GM18511 (cell line): ENCODE results near the gene RAPGEF5.

Experiments used
- ATAC-seq: cut with Tn5 transposase; IDR thresholded peaks from one replicate; pipeline ENCODE4 v1.9.1; 2021; ENCODE audit warnings: mild to moderate bottlenecking, moderate library complexity; ENCODE audit not compliant: unreplicated experiment

RAPGEF5 gene

DNA sequence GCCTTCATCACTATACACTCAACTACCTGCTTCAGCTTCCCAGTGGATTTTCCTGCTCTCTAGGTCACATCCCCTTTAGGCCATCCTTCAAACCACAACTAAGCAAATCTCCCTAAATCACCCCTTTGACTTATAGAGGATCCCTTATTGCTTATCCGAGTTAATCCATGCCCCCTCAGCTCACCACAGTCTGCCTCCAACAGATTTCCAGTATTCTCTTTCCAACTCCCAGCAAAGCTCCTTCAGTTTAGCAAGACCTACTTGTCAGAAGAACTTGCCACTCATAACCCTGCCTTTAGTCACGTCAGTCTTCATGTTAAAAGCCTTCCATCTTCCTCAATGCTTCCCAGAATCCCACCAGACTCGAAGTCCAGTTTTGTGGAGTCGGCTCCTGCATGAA is 38.6 kb downstream of the RAPGEF5 start:
- no peak for ATAC-seq

DNA sequence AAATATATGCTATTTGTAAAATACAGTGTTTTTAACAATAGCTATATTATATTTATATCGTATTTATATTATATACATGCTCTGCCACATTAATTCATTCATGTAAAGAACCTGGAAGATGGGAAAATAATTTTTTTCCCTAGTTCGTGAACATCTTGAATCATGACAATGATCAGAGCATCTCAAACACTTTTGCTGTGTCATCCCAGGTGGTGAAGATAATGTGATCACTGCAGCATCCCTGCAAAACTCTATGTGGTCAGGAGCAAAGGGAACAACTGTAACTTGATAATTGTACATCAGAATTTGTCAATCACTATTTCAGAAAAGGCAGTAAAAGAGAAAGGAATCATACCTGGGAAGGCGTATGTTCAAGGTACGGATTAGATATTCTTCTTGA is 39.3 kb downstream of the RAPGEF5 start:
- no peak for ATAC-seq

DNA sequence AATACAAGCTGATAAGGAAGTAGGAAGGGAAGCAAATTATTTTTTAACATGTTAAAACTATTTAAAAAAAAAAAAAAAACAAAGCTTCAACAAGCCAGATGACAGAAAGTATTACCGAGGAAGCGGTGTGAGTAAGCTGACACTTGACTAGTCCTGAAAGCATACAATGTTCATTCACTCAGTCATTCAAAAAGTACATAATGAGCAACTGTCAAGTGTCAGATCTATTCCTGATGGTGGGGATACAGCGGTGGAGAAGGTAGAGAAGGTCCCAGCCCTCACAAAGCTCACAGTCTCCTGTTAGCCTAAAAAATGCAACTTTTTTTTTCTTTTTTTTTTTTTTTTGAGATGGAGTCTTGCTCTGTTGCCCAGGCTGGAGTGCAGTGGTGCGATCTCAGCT is 40.0 kb downstream of the RAPGEF5 start:
- no peak for ATAC-seq

DNA sequence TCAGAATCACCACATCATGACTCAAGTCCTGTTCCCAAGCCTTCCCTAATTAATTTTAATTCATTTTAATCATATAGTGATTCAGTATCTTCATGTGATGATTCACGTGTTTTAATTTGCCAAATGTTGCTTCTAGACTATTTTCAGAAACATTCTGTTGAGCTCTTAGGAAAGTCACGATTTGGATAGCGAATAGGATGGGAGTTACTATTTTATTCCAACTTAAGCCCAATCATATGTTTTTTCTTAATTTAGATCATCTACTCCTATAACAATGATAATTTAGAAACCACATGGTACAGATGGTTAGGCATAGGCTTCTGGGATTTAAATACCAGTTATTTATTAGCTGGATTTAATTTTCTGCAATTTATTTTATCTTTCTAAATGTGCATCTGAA is 49.1 kb downstream of the RAPGEF5 start:
- no peak for ATAC-seq

DNA sequence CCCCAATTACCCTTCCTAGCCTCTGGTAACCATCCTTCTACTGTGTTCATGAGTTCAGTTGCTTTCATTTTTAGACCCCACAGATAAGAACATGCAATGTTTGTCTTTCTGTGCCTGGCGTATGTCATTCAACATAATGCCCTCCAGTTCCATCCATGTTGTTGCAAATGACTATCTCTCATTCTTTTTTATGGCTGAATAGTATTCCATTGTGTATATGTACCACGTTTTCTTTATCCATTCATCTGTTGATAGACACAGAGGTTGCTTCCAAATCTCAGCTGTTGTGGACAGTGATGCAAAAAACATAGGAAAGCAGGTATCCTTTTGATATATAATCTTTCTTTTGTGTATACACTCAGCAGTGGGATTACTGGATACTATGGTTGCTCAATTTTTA is 51.2 kb downstream of the RAPGEF5 start:
- ATAC-seq, result no peak

DNA sequence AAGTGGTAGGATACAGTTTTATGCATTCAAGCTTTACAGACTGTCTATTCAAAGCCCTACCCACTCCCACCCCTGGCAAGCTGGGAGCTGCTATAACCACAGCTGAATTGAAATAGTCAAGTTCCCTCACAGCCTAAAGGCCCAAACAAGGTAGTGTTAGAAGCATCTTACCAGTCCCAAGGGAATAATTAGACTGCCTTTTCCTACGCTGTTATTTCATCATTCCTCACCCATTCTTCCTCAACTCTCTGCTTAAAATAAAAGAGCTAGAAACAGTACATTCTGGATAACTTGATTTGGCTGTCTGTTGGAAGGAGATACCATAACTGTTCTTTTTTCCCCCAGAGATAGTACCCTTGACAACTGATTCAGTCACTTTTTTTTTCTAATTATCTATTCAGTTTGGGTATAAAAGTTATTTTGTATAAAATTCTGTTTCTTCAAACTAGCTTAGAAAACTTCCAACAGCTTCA is 54.0 kb downstream of the RAPGEF5 start:
- ATAC-seq, result no peak

DNA sequence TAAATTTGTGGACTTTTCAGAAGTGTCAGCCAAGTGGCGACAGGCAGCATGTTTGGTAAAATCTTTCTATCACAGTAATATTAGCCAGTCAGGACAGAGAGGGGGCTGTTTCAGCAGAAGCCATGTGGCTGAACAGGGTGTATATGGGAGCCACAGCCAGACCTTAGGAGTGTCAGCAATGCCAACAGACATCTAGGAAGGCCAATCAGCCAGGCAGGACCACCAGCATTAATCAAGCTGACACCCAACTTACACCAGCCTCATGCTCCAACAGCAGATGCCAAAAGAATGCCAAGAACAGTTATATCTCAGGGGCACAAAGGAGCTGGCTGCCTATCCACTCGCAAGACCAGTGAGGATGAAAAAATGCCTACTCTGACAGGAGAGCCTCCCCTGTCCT is 54.8 kb downstream of the RAPGEF5 start:
- ATAC-seq, result no peak

DNA sequence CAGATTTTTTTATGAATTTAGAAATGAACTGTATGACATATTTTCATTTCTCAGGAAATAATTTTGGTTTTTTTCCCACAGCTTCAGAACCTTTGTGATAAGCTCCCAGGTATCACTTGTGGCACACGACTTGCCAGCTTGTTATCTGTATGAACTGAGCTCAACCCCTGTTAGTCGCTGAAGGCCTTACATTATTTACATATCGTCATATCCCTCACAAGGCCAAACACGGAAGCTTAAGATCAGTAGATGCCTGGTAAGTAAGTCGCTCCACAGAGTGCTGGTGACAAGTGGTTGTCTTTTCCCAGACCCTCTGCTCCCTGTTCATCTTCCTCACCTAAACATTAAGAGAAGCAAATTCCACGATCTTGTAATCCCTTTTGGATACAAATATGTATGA is 55.2 kb downstream of the RAPGEF5 start:
- ATAC-seq, result no peak

DNA sequence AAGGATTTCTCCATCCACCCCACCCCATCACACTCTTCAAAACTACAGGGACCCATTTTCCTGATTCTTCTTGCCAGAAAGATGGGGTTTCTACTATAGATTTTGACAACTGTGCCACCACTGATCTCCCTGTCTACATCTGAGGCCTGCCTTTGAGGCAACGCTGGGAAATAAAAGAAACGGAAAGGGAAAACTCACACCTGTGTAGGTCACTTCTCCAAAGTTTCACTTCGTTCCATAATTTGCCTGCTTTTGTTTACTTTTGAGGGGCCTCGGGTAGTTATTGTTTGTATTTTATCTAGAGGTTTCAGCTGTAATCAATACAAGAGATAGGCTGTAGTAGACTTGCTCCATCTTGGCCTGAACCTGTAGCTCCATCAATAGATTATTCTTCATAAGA is 56.1 kb downstream of the RAPGEF5 start:
- no peak for ATAC-seq

DNA sequence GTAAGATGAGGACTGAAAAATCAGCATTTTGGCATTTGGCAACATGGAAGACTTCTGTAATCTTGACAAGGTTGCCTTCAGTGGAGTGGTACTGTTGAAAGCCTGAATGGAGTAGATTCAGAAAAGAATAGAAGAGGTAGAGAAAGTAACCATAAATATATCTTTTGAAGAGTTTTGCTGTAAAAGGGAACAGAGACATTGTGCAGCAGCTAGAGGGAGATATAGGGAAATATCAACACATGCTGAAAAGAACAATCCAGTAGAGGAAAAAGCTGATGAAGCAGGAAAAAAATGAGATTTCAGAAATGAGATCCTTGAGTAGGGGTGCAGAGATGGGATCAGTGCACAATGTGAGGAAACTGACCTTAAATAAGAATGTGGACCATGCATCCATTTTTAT is 60.0 kb downstream of the RAPGEF5 start:
- no peak for ATAC-seq

DNA sequence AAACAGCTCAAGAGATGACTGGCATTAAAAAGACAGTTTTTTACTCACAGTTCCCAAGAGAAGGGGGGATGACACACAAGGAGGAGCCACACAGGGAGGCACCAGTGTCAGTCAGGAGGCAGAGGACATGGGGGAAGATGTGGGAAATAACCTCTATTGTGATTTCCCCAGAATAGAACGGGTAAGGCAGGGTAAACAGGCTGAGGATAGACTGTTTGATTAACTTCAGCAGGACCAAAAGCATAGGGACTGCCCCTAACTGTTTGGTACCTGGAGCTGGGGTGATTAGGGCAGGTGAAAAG is 60.7 kb downstream of the RAPGEF5 start:
- no peak for ATAC-seq

DNA sequence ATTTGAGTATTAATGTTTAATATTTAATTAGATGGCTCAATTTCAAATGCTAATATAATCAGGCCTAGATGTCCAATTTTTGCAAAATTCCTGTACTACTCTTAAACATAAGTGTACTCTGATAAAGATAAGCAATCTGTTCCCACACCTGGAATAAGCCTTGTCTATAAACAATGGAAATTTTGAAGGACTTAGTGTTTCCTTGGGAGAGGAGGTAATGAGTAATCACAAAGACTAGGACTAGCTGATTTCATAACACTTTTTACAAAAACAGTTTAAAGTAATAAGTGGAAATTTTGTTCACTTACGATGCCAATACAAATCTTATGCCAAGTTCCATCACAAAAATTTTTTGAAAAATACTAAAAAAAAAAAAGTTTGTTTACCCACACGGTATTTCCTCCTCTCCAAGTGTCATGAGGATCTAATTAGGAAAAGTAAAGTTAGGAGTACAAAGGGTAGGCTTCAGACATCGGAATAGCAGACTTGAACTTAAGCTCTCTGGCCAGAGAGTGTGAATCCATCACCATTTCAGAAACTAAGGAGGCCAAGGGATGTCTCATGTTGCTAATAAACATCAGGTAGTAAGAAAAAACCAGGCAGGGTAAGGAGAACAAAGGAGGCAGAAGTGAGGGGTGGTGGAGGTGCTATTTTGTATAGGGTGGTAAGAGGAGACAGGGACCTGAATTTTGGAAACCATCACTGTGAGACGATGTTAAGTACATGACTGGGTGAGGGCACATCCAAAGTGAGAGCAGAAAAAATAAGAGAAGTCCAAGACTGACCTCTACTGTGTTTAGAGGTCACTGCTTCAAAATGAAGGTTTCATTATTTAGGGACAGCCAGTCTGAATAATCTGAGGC is 61.3 kb downstream of the RAPGEF5 start:
- ATAC-seq, result no peak

DNA sequence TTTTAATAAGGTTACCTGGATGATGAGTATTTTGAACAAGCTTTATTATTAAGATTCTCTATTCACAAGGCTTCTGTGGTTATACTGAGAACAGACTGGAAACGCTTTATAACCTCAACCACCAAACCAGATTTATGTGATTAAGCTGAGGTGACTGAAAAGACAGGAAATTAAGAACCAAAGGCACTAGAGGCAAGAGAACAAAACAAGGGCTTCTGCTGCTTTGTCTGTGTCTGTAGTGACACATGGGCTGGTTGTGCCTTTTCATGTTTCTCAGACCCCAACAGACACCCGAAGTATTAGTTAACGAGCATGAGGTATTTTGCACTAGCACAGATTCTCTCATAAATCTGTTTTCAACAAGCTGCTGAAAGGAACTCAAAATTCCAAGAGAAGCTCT is 64.4 kb downstream of the RAPGEF5 start:
- no peak for ATAC-seq

DNA sequence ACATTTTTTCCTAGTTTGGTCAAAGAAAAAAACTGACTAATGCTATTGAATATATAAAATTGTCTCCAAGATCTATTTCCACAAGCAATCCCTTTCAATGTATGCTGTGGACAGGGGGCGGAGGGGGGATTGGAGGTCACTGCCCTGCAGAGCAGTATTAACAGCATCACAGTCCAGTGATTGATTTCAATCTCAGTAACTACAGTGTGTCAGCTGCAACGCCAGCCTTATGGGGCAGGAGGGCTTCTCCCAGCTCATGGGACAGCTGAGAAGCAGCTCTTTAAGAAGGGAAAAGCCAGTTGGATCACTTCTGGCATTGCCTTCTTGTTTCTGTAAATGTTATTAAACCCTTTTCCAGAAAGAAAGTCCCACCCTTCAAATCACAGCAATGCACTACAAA is 65.0 kb downstream of the RAPGEF5 start:
- no peak for ATAC-seq

DNA sequence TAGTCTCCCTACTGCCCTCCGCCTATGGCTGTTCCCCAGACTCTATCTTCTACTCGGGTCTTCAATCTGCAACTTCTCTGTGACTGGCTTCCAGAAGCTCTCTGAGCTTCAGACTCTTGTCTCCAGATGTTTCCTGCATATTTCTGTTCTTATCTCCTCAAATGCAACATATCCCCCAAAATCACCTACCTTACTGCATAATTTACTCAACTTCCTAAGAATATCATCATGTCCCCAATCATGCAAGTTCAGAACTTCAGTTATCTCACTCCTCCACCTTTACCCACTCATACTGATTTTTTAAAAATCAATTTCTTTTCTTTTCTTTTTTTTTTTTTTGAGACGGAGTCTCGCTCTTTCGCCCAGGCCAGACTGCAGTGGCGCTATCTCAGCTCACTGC is 68.8 kb downstream of the RAPGEF5 start:
- no peak for ATAC-seq

DNA sequence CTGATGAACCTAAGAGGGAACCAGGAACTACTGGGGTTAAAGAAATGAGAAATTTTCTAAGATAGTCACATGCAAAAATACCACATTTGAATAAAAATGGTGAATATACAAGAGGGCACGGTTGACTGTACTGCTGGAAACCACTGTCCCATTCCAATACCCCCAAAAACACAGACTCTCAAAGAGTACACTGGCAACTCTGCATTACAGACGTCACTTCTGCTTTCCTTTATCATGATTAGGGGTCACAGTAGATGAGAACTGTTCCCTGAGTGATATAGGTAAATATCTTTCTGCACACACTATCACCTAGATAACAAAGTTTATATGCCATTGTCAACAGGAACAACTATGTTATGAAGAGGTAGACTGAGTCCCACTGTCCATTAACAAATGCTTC is 69.5 kb downstream of the RAPGEF5 start:
- ATAC-seq, result no peak

DNA sequence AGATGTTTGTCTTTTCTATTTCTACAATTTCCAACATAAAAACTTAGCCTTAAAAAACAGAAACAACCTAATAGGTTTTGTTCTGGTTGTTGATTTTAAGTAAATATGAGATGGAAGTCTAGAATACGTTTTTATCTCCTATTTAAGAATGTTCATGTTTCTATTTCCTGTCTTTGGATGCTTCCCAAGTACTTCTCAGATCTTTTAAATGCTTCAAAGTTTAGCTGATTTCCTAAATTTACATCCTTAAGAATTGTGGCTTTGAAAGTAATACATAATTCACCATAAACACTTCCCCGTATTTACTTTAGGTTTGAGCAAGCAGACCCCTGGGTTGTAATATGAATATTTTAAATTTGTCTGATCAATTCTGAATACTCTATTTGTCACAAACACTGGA is 70.5 kb downstream of the RAPGEF5 start:
- no peak for ATAC-seq

DNA sequence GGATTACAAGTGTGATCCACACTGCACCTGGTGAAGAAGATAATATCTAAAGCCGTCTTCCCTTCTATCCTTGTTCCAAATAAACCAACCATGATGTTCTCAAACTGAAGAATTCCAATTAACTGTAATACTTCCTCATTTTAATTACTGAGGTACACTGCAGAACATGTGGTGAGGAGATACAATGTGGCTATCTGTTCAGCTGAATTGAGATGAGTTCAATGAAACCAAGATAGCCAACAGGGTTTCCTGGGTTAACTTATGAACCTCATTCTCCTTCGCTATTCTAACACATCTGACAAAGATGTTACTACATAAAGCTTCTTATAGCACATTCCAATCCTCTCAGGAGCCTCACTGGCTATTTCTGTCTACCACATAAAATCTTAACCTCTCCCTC is 75.5 kb downstream of the RAPGEF5 start:
- ATAC-seq, result no peak

DNA sequence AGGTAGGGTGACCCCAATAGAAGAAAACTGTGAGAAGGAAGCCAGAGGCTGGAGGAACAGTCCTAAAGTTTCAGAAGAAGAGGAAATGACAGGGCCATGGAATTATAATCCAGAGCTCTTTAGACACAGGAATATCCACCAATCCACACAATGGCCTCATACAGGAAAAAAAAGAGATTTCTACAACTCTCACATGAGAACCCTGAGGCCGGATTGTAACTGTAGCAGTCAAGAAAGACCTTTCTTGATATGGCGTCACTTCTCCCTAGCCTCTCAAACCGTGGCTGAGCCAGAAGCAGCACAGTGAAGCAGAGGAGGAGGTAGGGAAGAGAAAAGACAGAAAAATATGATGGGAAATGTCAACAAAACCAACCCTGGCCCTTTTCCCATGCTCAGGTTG is 76.9 kb downstream of the RAPGEF5 start:
- ATAC-seq, result no peak

DNA sequence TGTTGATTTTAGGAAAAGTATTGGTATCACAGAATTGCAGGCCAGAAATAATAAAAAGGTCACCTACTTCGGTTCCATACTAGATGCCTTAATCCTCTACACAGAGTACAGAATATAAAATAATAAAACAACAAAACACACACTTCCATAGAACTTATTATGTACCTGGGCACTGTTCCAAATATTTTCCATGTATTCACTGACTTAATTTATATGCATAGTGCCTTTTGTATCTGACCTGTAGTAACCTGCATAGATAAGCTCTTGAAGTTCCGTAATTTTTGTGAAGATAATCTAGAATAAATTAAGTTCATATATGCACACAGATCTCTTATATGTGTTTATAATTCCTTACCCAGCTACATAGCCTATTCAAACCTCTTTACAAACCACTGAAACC is 78.3 kb downstream of the RAPGEF5 start:
- no peak for ATAC-seq

DNA sequence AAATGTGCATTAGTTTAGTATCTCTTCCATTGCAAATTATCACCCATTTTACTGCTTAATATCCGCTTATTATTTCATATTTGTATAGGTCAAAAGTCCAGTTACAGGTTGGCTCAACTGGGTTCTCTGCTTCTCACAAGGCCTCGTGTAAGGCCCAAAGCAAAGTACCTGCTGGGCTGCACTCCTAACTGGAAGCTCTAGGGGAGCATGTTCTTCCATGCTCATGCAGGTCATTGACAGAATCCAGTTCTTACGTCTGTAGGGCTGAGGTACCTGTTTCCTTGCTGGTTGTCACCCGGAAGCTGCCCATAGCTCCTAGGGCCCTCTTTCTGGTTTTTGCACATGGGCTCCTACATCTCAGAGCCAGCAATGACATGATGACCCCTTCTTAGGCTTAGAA is 79.6 kb downstream of the RAPGEF5 start:
- no peak for ATAC-seq

DNA sequence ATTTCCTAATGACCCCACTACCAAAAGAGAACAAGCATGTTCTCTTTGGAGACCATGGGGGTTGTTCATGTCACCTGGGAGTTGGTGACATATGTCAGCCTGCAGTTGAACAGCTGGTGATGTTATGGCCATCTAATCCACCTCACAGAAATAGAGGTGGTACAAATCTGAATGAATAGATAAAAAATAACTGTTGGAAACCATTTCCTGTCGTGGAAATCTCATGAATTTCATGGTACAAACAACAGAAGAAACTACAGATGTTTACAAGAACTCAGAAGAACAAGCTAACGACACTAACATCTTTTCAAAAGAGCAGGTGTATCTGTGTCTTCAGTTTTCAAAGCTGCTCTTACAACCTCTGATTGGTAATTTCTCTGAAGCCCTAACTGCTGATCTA is 81.3 kb downstream of the RAPGEF5 start:
- ATAC-seq, result no peak

DNA sequence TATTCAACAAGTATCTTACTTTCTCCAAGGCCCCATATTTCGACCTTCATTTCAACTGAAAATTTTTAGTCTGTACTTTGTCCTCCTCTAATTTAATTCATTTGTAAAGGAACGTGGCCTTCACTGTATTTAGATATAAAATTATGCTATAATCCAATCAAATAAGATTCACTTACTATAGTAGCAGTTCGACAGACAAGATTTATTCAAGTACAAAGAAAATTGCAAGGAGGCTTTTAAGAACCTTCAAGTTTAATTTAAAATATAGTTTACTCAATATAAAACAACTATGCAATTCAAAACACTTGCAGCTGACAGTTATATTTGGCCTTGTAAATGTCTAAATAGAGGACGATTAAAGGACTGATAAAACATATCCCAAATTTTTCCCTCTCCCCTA is 85.6 kb downstream of the RAPGEF5 start:
- no peak for ATAC-seq
